Fibroblast of skin of abdomen (primary cell): ENCODE results near the gene MAPK1IP1L. TPM values are rescaled to one million over a fixed set of nuclear protein-coding genes. Genes with fewer than 3 reads are reported as not detected.
A peak's percentile ranks its signal among the peaks of the same experiment; 100 is the strongest.
"Not testable (repeated sequence)": the region's sequence is repeated elsewhere in the genome, so short reads cannot be mapped to it uniquely, and the experiment has no call there.

Experiments
- DNase-seq: peaks from one replicate; pipeline ENCODE4 v3.0.0-alpha.2; 2013
- polyA plus RNA-seq, 2 experiments: library from polyadenylated mRNA; unstranded; fragments of 120-200 nt; gene quantifications; one replicate each; pipeline ENCODE4 v1.2.1, GENCODE V29; 2013; ENCODE audit not compliant: insufficient read length in 2 of 2

The MAPK1IP1L gene
- polyA plus RNA-seq (2013, experiment 1 of 2; ENCODE audit: insufficient read length), result 87.4 TPM
- polyA plus RNA-seq (2013, experiment 2 of 2; ENCODE audit: insufficient read length), result 91.4 TPM

DNA sequence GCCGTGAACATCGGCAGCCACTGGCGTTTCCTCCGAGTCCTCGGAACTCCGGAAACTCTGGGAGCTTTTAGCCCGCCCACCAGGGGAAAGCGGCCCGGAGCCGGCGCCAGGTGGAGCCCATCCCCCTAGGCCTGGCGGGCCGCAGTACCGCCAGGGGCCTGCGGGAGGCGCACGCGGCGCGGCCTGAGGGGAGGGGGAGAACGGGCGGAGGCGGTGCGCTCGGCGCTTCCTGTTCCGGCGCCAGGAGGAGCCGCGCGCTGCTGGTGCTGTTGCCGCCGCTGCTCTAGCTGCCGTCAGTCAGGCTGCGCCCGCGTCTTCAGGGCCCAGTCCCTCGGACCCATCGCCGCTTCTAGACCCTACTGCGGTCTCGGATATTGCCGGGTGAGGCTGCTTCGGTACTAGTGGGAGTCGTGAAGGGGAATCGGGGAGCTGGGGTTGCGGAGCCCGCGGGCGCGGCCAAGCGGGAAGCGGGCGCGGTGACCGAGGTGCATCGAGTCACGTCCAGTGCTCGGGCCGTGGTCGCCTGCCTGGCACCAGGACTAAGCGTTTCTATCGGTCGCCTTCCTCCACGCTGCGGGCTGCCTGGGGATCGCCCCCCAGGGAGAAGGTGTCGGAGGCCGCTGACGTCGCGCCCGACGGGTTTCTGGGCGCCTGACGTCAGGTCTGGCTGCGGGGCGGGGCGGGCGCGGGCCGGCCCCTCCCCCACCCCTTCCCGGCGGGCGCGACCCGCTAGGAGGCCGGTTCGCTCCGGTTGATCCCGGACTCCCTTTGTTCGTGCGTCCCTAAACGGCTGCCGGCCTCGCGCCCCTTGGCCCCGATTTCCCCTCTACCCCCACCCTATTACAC lies at the start of gene MAPK1IP1L:
Gene MAPK1IP1L (plus strand): TSS at position 225 of the 846 bp plus-strand sequence. CDS start 10,037 bp downstream, outside the sequence.
- DNase-seq, result peak; percentile 93

DNA sequence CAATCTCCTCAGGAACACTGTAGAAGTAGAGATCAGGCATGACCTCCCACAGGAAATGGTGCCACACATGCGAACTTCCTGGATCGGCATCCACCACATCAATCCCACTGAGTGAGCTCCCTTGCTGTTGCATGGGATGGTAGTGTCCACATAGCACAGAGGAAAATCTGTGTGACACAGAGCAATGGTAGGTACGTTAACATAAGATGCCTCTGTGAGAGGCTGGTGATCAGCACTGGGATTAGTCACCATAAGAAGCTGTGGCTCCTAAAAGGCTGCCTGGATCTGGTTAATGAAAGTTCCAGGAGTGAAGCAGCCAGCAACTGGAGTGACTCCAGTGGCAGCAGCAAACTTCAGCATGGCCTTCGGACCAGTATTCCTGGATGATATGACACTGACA lies 46.4 kb upstream of the MAPK1IP1L start:
- DNase-seq, result peak; percentile 2

- no peak for DNase-seq
Measured at GRCh38 chr14:55015006-55015405, 36.4 kb upstream of the MAPK1IP1L start.

DNA sequence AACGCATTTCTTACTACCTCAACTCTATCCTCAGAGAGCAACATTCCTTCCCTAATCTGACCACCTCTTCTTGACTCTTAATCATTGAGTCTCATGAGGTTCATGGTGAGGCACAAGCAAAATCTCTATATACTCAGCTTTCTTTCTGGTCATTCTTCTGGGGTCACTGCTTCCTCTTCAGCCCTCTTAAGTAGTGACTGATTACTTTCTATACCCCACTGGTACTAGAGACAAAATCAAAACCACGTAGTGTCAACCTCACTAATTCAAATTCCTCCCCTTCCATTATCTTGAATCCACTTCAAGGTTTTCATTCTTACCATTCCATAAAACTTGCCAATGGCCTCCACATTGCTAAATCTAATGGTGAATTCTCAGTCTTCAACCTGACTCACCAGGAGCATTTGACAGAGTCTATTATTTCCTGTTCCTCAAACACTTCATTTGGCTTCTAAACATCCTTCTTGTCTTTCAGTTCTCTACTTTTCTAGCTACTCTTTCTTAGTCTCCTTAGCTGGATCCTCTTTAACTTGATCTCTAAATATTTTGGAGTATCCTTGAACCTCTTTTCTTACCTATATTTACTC lies 31.4 kb upstream of the MAPK1IP1L start:
- DNase-seq, result peak; percentile 22

- not testable (repeated sequence) for DNase-seq
Measured at GRCh38 chr14:55024365-55024764, 27.1 kb upstream of the MAPK1IP1L start.

- no peak for DNase-seq
Measured at GRCh38 chr14:55025948-55026347, 25.5 kb upstream of the MAPK1IP1L start.

DNA sequence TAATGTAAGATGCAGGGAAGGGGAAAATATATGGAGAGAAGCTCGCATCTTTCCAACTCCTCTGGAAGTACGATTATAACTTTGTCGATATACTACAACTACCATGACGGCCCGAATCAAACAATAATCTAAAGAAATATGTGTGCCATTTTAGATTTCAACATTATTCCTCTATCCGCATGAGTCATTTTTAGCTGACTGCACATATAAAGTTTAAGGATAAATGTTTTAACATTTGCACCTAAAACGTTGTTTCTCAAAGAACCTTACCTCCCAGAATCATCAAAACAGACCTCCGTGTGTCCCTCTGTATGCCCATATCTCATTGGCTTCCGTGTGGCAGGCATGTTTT lies 25.0 kb upstream of the MAPK1IP1L start:
- no peak for DNase-seq

DNA sequence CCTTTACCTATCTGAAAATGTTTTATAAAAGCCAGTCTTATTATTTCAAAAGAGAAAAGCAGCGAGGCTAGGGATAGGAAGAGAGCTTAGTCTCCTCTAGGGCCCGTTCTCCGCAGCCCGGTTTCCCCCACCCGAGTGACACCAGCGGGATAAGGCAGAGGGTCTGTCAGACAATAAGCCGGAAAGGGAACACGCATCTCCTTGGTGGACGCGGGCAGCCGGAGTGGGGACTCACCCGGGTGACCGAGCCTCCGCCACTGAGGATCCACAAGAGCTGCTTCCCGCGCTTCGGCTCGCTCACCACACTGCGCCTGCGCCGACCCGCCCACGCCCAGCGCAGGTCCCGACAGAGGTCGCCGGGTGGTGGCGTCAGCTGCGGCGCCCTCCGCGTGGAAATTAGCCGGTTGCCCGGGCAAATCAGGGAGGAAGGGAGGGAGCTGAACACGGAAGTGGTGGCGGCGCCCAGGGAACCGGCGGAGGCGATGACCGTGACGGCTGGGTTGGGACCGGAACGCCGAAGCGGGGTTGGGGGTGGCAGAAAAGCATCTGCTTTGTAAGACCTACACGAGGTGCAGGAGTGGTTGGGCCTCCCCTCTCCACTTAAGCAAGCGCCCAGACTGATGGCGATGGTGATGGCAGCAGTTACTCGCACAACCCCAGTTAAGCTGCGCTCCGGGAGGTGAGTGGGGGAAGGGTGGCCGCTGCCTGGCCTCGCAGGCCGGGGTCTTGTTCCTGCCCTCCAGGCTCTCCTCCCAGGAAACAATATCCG lies 24.5 kb upstream of the MAPK1IP1L start, which contains the start of the genes SOCS4 and WDHD1:
Gene SOCS4 (plus strand): TSS at position 444 of the 769 bp plus-strand sequence. CDS start 15,806 bp downstream, outside the sequence.
Gene WDHD1 (minus strand): TSS at position 307 of the 769 bp plus-strand sequence. CDS start 312 bp downstream, outside the sequence.
- DNase-seq, result peak; percentile 91

GRCh38 chr14:55028066-55028465 lies 23.4 kb upstream of the MAPK1IP1L start:
- no peak for DNase-seq

DNA sequence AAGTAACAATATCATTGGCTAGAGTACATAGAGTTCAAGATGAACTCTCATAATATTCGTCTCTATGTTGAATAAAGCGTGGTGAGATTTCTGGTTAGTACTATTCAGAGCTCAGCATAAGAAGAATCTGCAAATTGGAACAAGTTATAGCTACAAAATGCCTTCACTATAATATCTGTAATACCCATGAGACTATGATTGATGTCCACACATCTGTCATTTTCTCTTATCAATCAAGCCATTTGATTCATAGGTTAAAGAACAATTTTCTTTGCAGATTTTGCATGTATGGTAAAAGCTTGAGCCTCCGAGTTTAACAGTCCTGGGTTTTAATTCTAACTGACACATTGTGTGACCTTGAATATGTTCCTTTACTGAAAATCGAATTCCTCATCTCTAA lies 23.0 kb upstream of the MAPK1IP1L start:
- DNase-seq, result no peak

DNA sequence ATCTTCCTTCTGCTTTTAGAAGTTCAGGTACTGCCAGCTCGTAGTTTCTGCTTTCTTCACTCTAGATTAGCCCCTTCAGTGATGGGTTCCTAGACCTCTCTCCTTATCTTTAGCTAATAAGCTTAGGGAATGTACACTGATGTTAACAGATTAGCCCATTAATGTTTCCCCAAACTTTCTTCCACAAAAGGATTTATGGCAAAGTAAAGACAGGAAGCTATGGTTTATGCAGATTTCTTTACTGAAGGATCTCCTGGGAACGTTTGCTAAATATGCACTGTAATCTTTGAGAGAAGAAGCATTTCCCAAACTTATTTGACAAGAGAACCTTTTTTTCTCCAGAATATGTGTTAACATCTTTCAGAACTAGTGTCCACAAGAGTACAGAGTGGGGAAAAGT lies 20.3 kb upstream of the MAPK1IP1L start:
- no peak for DNase-seq

- DNase-seq, result not testable (repeated sequence)
Measured at GRCh38 chr14:55037995-55038394, 13.5 kb upstream of the MAPK1IP1L start.

DNA sequence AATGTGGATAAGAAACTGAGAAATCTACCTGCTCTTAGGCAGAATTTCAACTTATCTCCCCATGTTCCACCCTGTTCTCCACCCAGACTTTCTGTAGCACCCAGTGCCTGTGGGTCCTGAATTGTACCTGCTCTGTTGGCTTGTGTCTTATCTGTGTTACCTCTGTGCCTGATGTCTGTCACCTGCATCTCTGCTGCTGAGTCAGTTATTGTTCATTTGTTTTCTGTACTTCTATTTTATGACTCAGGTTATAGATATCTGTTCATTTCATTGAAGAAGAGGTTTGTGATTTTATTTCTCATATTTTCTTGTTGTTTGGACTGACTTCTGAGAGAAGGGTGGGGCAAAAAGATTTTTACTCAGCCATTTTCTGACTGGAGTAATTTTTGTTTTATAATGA lies 12.7 kb upstream of the MAPK1IP1L start:
- no peak for DNase-seq

DNA sequence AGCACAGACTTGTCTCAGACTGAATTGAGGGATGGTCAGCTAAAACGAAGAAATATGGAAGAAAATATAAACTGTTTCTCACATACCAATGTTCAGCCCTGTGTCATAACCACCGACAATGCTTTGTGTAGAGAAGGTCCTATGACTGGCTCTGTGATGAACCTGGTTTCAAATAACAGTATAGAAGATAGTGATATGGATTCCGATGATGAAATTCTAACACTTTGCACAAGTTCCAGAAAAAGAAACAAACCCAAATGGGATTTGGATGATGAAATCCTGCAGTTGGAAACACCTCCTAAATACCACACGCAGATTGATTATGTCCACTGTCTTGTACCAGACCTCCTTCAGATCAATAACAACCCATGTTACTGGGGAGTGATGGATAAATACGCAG lies 7.9 kb upstream of the MAPK1IP1L start:
- DNase-seq, result no peak

GRCh38 chr14:55045087-55045486 lies 6.4 kb upstream of the MAPK1IP1L start:
- DNase-seq, result no peak

DNA sequence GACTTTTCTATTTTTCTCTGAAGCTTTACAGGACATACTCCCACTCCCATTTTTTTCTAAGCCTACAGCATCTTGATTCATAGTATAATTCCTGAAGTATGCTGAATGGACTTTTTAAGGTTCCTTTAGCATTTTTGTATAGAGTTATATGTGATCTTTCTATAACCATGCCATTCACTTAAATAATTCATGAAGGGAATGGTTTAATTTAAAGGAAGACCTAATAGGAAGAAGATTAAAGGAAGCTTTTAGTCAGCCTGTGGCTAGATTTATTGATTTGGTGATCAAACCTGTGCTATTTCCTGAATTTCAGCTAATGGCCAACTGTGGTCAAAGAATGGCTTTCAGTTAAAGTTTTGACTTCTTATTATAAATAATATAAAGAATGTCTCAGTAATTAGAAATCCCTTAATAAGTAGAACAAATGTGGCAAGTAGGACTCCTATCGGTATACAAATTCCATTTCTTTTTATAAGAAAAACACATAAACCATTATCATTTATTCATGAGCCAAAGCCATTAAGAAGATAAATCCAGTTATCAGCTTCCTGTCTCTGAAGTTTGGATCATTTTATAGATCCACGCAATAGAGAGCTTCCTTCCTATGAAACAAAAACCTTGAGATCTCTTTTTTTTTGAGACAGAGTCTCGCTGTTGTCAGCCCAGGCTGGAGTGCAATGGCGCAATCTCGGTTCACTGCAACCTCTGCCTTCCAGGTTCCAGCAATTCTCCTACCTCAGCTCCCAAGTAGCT lies 4.0 kb upstream of the MAPK1IP1L start:
- DNase-seq, result no peak

GRCh38 chr14:55048900-55049436 lies 2.5 kb upstream of the MAPK1IP1L start:
- DNase-seq, result no peak

- DNase-seq, result no peak
Measured at GRCh38 chr14:55051165-55051422, 353 bp upstream of the MAPK1IP1L start.

GRCh38 chr14:55052269-55052930 lies 953 bp downstream of the MAPK1IP1L start:
- DNase-seq, result peak; percentile 26

DNA sequence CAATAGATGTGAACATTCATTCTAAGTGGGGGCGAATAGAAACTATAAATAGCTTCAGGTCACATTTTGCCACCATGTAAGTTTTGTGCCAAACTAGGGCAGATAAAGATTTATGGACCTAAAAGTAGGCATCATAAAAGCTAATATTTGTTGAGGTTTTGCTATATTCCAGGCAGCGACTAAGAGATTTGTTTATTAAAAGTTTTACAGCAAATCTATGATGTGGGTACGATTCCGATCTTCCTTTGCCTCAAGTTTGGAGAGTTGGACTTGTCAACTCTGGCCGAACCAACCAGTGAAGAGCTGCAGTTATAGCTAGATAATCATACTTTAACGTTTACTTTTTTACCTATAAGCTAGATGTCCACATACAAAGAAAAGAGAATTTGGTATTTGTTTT lies 1.6 kb downstream of the MAPK1IP1L start:
- DNase-seq, result no peak

DNA sequence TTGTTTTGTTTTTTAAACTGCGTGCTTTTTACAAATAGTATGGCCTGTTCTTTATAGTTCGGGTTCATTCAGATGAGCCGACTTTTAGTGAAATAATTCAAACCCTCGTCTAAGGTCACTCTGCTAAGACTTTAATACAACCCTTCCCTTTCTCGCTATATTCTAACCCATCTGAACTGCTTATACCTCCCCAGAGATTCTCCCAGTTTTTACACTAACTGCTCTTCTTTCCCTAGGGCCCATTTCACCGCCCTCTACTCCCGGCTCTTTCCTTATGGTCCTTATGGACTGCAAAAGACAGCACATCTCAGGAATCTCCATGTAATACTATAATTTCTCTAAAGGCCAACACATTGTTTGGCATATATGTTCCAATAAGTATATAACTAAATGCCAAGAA lies 2.1 kb downstream of the MAPK1IP1L start:
- no peak for DNase-seq

DNA sequence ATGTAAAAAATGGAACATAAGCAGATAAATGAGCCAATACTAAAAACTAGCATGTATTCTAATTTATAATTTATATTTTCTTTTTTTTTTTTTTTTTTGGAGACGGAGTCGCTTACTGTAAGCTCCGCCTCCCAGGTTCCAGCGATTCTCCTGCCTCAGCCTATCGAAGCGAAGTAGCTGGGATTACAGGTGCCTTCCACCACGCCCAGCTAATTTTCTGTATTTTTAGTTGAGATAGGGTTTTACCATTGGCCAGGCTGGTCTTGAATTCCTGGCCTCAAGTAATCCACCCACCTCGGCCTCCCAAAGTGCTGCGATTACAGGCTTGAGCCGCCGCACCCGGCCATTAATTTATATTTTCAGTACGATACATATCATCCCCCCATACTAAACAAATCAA lies 2.7 kb downstream of the MAPK1IP1L start:
- no peak for DNase-seq
